Left renal cortex interstitium (tissue), 4 donors: ENCODE data around the gene SLC44A2. TPM values are rescaled to one million over a fixed set of nuclear protein-coding genes. Genes with fewer than 3 reads are reported as not detected.

ENCODE experiments used
- polyA plus RNA-seq, 4 donors: library from polyadenylated mRNA; unstranded; fragments of 120-200 nt; gene quantifications; one replicate each; pipeline ENCODE4 v1.2.1, GENCODE V29; 2013; ENCODE audit not compliant: insufficient read length in 4 of 4

Gene SLC44A2
- polyA plus RNA-seq, 4 donors: 181 to 206 (median 189) TPM

Other genes starting within 250 kb of the SLC44A2 start
- gene TYK2, start 245.0 kb upstream of the SLC44A2 start, polyA plus RNA-seq: 100 to 1,000 TPM in 3 of 4 donors, 10 to 100 TPM in 1; 95.0 to 174 (median 131) TPM
- gene CDC37, start 222.0 kb upstream of the SLC44A2 start, polyA plus RNA-seq: 100 to 1,000 TPM; 137 to 181 (median 171) TPM
- gene PDE4A, start 205.0 kb upstream of the SLC44A2 start, polyA plus RNA-seq: 1 to 10 TPM; 2.0 to 3.8 (median 2.6) TPM
- gene KEAP1, start 122.2 kb upstream of the SLC44A2 start, polyA plus RNA-seq: 10 to 100 TPM; 73.7 to 86.7 (median 77.7) TPM
- 1 to 10 TPM; 1.6 to 1.8 (median 1.8) TPM for gene S1PR5, start 108.1 kb upstream of the SLC44A2 start, polyA plus RNA-seq
- 10 to 100 TPM; 26.7 to 37.1 (median 33.0) TPM for gene ATG4D, start 81.6 kb upstream of the SLC44A2 start, polyA plus RNA-seq
- 10 to 100 TPM; 33.4 to 47.2 (median 37.2) TPM for gene KRI1, start 59.5 kb upstream of the SLC44A2 start, polyA plus RNA-seq
- gene CDKN2D, start 56.6 kb upstream of the SLC44A2 start, polyA plus RNA-seq: 10 to 100 TPM in 3 of 4 donors, 1 to 10 TPM in 1; 9.3 to 12.5 (median 10.8) TPM
- gene AP1M2, start 38.2 kb upstream of the SLC44A2 start, polyA plus RNA-seq: 10 to 100 TPM; 48.1 to 53.9 (median 53.4) TPM
- gene ILF3, start 28.8 kb downstream of the SLC44A2 start, polyA plus RNA-seq: 100 to 1,000 TPM; 227 to 357 (median 306) TPM
- gene QTRT1, start 75.9 kb downstream of the SLC44A2 start, polyA plus RNA-seq: 10 to 100 TPM; 38.3 to 78.8 (median 65.4) TPM
- gene DNM2, start 92.5 kb downstream of the SLC44A2 start, polyA plus RNA-seq: 100 to 1,000 TPM; 124 to 180 (median 138) TPM
- gene TMED1, start 210.7 kb downstream of the SLC44A2 start, polyA plus RNA-seq: 10 to 100 TPM; 52.3 to 80.3 (median 58.7) TPM
- gene C19orf38, start 222.9 kb downstream of the SLC44A2 start, polyA plus RNA-seq: 1 to 10 TPM; 1.9 to 2.4 (median 2.2) TPM
- gene CARM1, start 246.0 kb downstream of the SLC44A2 start, polyA plus RNA-seq: 10 to 100 TPM; 39.6 to 58.2 (median 51.2) TPM